Fibroblast of lung (primary cell): ENCODE measurements around the gene SLC4A2.

ENCODE experiments used
- EZH2 ChIP-seq: IDR thresholded peaks from 2 replicates; pipeline ENCODE4 v1.5.1; 2012; ENCODE audit warnings: low read length, control low read depth, mild to moderate bottlenecking; ENCODE audit errors: missing control alignments
- TF ChIP-seq, protein P1 (sequence below), 2 donors: IDR thresholded peaks in 1 of 2; conservative IDR thresholded peaks in 1 of 2; 1 replicate in 1 of 2; 2 replicates in 1 of 2; pipeline ENCODE4 v1.5.1; 2011 to 2012; ENCODE audit warnings: low read length in 2 of 2, control low read depth in 1 of 2, inconsistent platforms in 1 of 2, low read depth in 1 of 2, mild to moderate bottlenecking in 1 of 2

GRCh38 chr7:151091988-151092387, 32.6 kb downstream of the SLC4A2 start:
- TF ChIP-seq, protein P1, sequence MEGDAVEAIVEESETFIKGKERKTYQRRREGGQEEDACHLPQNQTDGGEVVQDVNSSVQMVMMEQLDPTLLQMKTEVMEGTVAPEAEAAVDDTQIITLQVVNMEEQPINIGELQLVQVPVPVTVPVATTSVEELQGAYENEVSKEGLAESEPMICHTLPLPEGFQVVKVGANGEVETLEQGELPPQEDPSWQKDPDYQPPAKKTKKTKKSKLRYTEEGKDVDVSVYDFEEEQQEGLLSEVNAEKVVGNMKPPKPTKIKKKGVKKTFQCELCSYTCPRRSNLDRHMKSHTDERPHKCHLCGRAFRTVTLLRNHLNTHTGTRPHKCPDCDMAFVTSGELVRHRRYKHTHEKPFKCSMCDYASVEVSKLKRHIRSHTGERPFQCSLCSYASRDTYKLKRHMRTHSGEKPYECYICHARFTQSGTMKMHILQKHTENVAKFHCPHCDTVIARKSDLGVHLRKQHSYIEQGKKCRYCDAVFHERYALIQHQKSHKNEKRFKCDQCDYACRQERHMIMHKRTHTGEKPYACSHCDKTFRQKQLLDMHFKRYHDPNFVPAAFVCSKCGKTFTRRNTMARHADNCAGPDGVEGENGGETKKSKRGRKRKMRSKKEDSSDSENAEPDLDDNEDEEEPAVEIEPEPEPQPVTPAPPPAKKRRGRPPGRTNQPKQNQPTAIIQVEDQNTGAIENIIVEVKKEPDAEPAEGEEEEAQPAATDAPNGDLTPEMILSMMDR (conservative IDR thresholded peaks at IDR 0.05 in 1 of 2, IDR thresholded peaks at IDR 0.05 in 1 of 2; ENCODE audit: low read depth in 1 of 2, low read length in 2 of 2): no peak
- TF ChIP-seq EZH2: no peak
